Activated naive CD4-positive, alpha-beta T cell treated with anti-CD3 and anti-CD28 coated beads, Interleukin-2, amount 10 ng/mL, durations not matched to agents 7 days and 5 days (primary cell): ENCODE results near the gene CTCFL.
"Not testable (repeated sequence)": the region's sequence is repeated elsewhere in the genome, so short reads cannot be mapped to it uniquely, and the experiment has no call there.

Experiments used
- CTCF ChIA-PET: fragments of 350-600 bp; sonication (Branson Sonifier 250); formaldehyde crosslinking; loops from one replicate; lab custom pipeline; 2021; ENCODE audit warnings: antibody characterized with exemption; lab: Charles Lee
- DNase-seq: peaks from one replicate; pipeline ENCODE4 v3.0.0-alpha.2; 2020
- H3K27ac Mint-ChIP-seq: one replicate; pipeline ENCODE4 v1.8.0; 2021; ENCODE audit warnings: mild to moderate bottlenecking, moderate library complexity, mixed read lengths
- H3K27me3 Mint-ChIP-seq: one replicate; pipeline ENCODE4 v1.8.0; 2021; ENCODE audit warnings: mild to moderate bottlenecking, mixed read lengths
- H3K36me3 Mint-ChIP-seq: one replicate; pipeline ENCODE4 v1.8.0; 2021; ENCODE audit warnings: mixed read lengths
- H3K4me1 Mint-ChIP-seq: one replicate; pipeline ENCODE4 v1.8.0; 2021; ENCODE audit warnings: mixed read lengths
- H3K4me3 Mint-ChIP-seq: one replicate; pipeline ENCODE4 v1.8.0; 2021; ENCODE audit warnings: mild to moderate bottlenecking, moderate library complexity, mixed read lengths
- H3K9me3 Mint-ChIP-seq: one replicate; pipeline ENCODE4 v1.8.0; 2021; ENCODE audit warnings: mixed read lengths

CTCFL gene

DNA sequence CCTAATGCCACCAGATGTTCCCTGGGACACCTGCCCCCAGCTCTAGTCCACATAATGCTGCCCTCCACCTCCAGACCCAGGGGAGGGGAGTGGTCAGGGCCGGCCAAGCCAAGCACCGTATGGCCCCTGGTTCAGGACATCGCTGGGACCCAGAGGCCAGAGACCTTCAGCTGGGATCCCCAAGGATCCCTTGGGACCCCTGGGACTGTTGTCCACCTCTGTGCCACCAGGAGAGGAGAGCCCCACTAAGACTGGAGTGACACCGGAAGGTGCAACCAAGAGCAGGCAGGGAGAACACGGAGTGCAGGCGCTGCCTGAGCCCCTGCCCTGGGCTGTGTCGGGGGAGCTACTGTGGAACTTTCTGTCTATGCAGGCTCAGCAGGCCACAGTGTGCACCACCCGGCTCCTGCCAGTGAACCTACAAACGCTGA is 43.6 kb downstream of the CTCFL start:
- H3K4me1 Mint-ChIP-seq = peaks cover 31% of the 10 kb centered on the region
- no peak overlapping the region for H3K27ac Mint-ChIP-seq
- H3K27me3 Mint-ChIP-seq = peaks cover 41% of the 10 kb centered on the region
- no peak overlapping the region for H3K4me3 Mint-ChIP-seq
- H3K36me3 Mint-ChIP-seq = no peaks in the 10 kb centered on the region
- no peak for DNase-seq
- peaks cover 1% of the 10 kb centered on the region for H3K9me3 Mint-ChIP-seq
- CTCF ChIA-PET = interaction anchor here (0.8 to 0.9 kb wide), 2 partner anchors 18 to 55 kb away, joined by 3 read pairs; no protein-coding TSS in a partner anchor

DNA sequence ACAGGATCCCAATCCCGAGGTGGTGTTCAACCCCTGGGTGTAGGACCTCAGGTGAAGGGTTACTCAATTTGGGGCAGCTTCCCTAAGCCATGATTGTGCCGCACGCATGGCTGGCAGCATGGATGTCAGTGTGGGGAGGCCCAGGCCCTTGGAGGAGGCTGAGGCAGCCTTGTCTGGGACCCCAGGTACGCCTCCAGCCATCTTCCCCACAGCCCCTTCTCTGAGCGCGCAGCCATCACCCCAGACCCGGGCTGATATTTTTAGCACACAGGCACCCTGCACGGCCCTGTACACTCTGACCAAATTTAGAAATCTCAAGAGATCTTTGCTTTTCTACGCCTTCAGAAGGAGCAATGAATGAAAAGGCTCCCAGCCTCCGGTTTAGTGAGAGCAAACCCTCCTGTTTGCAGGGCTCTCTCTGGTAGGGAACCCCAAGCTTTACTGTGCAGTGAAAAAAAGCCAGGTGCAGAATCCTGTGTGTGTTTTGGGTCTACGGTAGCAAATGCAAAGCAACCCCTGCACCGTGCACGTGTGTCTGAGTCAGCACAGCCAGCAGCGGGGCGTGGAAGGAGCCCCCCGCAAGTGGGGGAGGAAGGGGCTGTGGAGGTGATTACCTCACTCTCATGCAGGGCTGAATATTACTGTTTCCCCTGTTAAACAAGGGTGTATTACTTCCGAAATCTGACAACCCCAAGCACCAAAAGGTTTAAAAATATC is 44.3 kb downstream of the CTCFL start:
- DNase-seq = peak; percentile 36
- H3K27ac Mint-ChIP-seq = peak overlapping the region; percentile 11

DNA sequence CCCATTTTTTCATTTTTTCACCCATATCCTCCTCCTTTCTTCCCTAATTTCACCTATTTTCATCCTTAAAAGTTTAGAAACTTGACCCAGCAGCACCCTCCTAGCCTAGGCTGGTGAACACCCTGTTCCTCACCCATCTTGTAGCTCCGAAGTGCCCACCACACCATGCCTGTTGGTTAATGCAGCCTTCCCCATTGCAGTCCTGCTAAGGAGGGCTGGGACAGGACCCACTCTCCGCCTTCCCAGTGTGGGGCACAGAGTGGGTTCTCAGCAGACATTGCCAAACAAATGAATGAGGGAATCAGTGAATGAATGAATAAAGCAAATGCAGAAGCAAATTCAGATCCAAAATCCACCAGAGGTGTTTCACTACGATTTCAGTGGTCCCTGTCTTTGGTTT is 45.7 kb downstream of the CTCFL start:
- H3K4me3 Mint-ChIP-seq = no peak overlapping the region
- H3K9me3 Mint-ChIP-seq = no peaks in the 10 kb centered on the region
- no peak for DNase-seq
- CTCF ChIA-PET = no interaction called here
- no peak overlapping the region for H3K27ac Mint-ChIP-seq
- peaks cover 48% of the 10 kb centered on the region for H3K4me1 Mint-ChIP-seq
- H3K27me3 Mint-ChIP-seq = peaks cover 55% of the 10 kb centered on the region
- H3K36me3 Mint-ChIP-seq = no peaks in the 10 kb centered on the region

More for the DNA sequence above, 44.3 kb downstream of the CTCFL start:
- CTCF ChIA-PET = interaction anchor here (0.8 to 0.9 kb wide), 2 partner anchors 18 to 55 kb away, joined by 3 read pairs; no protein-coding TSS in a partner anchor
- Mint-ChIP-seq H3K4me3 (no peak overlapping the region), H3K4me1 (peaks cover 38% of the 10 kb centered on the region), H3K36me3 (no peaks in the 10 kb centered on the region), H3K9me3 (no peaks in the 10 kb centered on the region), H3K27me3 (peaks cover 47% of the 10 kb centered on the region)

DNA sequence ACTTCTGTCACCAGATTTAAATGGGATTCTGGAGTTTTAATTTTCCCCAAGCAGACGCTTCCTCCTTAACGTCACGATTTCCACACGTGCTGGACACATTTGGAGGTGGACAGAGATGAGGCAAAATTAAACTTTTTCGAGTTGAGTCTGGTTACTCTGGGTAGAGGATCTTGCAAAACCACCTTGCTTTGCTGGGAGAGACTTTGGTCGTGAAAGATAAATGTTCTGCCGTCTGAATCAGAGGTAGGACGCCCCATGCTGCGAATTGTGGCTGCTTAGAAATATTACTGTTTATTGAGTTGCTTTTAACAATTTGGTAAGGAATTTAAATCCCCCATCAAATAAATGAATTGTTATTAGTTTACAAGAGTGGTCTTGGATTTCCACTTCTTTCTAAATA is 46.8 kb downstream of the CTCFL start:
- CTCF ChIA-PET = no interaction called here
- no peak overlapping the region for H3K27ac Mint-ChIP-seq

DNA sequence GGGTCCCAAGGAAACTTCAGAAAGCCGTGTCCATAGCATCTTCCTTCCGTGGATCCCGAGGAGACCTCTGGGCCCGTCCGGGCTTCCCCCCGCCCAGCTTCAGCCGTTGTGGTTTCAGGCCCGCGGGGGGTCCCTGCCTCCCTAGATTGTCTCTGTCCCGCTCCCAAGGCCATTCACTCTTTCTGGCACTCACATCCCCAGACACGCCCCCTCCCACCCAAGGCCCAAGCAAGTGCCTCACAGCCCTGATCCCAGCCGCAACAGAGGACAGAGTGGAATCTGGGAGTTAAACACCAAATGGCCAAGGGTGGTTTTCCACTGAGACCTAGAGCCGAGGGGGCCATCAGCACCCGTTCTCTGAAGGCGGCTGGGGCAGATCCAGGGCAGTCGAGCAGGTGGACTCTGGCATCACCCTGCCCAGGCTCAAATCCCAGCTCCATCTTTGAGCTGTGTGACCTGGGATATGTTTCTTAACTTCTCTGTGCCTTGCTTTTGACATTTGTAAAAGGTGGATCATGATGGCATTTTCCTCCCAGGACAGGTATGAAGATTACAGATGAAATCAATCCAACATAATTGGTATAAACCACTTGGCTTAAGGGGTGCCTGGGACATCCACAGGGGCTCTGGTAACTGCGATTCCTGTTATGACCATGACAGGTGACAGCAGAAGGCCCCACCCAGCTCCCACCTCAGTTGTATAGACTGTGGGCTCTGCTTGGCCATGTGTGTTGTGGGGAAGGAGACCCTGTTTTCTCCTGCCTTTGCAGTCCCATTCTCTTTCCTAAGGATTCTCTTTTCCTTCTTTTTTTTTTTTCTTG is 48.1 kb downstream of the CTCFL start:
- no peak for DNase-seq
- CTCF ChIA-PET = interaction anchor here (0.5 kb wide), 1 partner anchor 89 kb away, joined by 4 read pairs; no protein-coding TSS in a partner anchor
- H3K4me3 Mint-ChIP-seq = no peak overlapping the region
- peaks cover 70% of the 10 kb centered on the region for H3K27me3 Mint-ChIP-seq
- H3K4me1 Mint-ChIP-seq = peaks cover 54% of the 10 kb centered on the region
- H3K36me3 Mint-ChIP-seq = no peaks in the 10 kb centered on the region
- no peak overlapping the region for H3K27ac Mint-ChIP-seq
- H3K9me3 Mint-ChIP-seq = no peaks in the 10 kb centered on the region

More for the DNA sequence above, 46.8 kb downstream of the CTCFL start:
- Mint-ChIP-seq H3K9me3 (no peaks in the 10 kb centered on the region), H3K4me3 (no peak overlapping the region), H3K27me3 (peaks cover 63% of the 10 kb centered on the region), H3K36me3 (no peaks in the 10 kb centered on the region), H3K4me1 (peaks cover 59% of the 10 kb centered on the region)
- DNase-seq = no peak

DNA sequence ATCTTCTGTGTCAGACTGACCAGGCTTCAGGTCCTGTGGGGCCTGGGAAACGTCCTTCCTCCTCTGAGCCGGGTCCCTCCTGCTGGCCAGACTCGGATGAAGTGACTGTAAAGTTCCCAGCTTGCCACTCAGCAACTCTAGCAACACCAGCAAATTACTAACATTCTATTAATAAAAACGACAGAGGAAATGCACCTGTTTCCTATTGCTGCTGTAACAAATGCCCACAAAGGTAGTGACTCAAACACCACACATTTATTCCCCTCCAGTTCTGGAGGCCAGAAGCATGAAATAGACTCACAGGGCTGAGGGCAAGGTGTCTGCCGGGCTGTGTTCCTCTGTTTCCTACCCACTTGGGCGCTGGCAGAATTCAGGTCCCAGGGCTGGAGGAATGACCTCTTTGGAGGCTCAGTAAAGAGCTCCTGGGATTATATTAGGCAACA is 48.8 kb downstream of the CTCFL start:
- CTCF ChIA-PET = no interaction called here
- Mint-ChIP-seq H3K27ac (no peak overlapping the region), H3K4me3 (no peak overlapping the region), H3K36me3 (no peaks in the 10 kb centered on the region), H3K4me1 (peaks cover 47% of the 10 kb centered on the region), H3K27me3 (peaks cover 73% of the 10 kb centered on the region), H3K9me3 (no peaks in the 10 kb centered on the region)
- DNase-seq = no peak

DNA sequence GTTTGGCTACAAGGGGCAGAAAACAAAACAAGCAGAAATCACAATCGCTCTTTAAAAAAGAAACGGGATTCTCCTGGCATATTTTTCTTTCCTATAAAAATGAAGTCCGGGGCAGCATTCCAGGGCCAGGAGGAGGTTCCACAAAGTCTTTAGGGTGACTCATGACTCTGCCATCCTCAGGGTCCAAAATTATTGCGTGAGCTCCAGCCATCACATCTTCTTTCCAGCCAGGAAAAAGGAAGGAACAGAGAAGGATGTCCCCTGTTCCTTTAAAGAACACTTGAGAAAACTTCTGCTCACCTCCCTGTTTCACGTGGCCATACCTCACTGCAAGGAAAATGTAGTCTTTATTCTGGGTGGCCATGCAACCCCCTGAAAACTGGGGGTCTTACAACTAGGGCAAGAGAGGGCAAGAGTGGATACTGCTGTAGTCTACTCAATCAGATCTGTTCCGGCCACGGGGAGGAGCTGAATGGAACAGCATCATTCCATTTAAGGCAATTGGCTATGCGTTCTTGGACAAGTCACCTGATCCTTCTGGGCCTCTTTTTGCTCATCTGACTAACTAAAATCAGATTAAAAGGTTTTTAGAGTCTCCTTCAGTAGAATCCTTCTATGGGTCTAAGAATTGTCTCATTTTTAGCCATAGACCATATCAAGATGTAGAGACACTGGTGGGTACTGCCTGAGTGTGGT is 49.4 kb downstream of the CTCFL start:
- Mint-ChIP-seq H3K27ac (no peak overlapping the region), H3K9me3 (no peaks in the 10 kb centered on the region), H3K4me1 (peaks cover 41% of the 10 kb centered on the region), H3K36me3 (no peaks in the 10 kb centered on the region), H3K4me3 (no peak overlapping the region), H3K27me3 (peaks cover 75% of the 10 kb centered on the region)
- DNase-seq = no peak
- CTCF ChIA-PET = interaction anchor here (0.5 to 2.3 kb wide), 2 partner anchors 11 to 31 kb away, joined by 5 to 7 read pairs; no protein-coding TSS in a partner anchor

DNA sequence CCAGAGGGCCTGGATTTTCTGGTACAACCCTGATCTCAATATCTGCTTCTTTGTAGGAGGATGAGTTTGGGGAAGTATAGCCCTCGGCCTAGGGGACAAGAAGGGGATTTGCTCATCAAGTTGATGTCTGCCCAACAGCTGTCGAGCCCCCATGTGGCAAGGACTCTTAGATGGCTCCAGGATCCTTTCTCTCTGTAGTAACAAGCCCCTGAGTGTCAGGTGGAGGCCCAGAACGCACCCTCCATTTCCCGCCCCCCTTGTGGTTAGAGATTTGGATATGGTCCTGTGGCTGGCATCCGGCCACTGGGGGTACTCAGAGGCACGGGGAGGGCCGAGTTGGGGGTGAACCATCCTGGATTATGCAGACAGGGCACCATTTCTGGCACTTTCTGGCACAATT is 50.1 kb downstream of the CTCFL start:
- DNase-seq = no peak
- Mint-ChIP-seq H3K27ac (no peak overlapping the region), H3K4me1 (peaks cover 39% of the 10 kb centered on the region), H3K27me3 (peaks cover 80% of the 10 kb centered on the region), H3K9me3 (no peaks in the 10 kb centered on the region), H3K36me3 (no peaks in the 10 kb centered on the region), H3K4me3 (no peak overlapping the region)
- CTCF ChIA-PET = interaction anchor here (0.6 to 2.3 kb wide), 4 partner anchors 10 to 87 kb away, joined by 3 to 7 read pairs (median 3); no protein-coding TSS in a partner anchor

DNA sequence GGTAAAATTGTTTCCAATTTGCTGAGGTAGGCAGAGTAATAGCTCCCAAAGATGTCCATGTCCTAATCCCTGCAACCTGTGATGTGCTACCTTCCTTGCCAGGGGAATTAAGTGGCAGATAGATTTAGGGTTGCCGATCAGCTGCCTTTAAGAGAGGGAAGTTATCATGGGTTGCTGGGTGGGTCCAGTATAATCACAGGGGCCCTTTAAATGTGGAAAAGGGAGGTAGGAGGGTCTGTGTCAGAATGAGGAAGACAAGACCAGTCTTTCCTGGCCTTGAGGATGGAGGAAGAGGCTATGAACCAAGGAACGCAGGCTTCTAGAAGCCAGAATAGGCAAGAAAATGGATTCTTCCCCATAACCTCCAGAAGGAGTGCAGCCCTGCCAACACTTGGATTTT is 50.7 kb downstream of the CTCFL start:
- no peaks in the 10 kb centered on the region for H3K9me3 Mint-ChIP-seq

DNA sequence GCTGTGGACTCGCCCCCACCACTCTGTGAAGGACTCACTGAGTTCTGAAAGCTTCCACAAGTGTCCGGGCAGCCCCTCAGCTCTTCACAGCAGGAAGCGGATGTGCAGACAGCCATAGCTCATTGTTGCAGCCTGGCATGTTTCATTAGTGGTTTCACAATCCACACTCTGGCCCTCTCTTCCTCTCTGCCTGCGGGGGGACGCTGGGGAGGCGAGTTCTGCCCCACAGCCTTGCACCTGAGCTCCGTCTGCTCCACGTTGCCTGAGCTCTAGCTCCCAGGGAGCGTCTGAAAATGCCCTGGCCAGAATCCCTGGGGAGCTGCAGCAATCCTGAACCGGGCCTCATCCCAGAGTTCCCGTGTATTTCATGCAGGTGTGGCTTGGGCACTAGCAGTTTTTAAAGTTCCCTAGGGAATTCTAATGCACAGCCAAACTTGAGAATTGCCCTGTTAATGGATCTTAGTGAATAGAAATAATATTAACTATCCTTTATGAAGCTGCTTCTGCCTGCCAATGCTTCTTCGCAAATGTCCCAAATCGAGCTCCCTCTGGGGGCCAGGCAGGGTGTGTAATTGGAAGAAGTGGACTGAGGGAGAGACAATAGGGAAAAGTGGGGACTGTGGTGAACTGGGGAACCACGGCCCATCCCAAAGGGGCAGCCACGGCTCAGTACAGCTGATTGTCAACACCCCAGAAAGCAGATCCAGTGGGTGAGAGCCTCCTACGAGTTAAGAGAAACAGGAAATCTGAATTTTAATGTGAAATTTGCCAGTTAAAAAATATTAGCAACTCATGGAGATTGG is 51.5 kb downstream of the CTCFL start:
- peak overlapping the region; percentile 74 for H3K27ac Mint-ChIP-seq
- no peak overlapping the region for H3K4me3 Mint-ChIP-seq
- DNase-seq = peak; percentile 50

More for the DNA sequence above, 50.7 kb downstream of the CTCFL start:
- Mint-ChIP-seq H3K27ac (no peak overlapping the region), H3K4me3 (no peak overlapping the region), H3K36me3 (no peaks in the 10 kb centered on the region), H3K4me1 (peaks cover 39% of the 10 kb centered on the region), H3K27me3 (peaks cover 82% of the 10 kb centered on the region)
- CTCF ChIA-PET = interaction anchor here (1.0 to 2.3 kb wide), 5 partner anchors 9 to 91 kb away, joined by 3 to 7 read pairs (median 3); no protein-coding TSS in a partner anchor
- DNase-seq = no peak

DNA sequence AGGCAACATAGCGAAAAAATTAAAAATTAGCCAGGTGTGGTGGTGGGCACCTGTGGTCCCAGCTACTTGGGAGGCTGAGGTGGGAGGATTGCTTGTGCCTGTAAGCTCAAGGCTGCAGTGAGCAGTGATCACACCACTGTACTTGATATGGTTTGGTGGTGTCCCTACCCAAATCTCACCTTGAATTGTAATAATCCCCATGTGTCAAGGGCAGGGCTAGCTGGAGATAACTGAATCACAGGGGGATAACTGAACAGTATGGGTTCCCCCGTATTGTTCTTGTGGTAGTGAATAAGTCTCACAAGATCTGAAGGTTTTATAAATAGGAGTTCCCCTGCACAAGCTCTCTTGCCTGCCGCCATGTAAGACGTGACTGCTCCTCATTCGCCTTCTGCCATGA is 52.5 kb downstream of the CTCFL start:
- peaks cover 37% of the 10 kb centered on the region for H3K4me1 Mint-ChIP-seq
- not testable (repeated sequence) for H3K36me3 Mint-ChIP-seq, DNase-seq, H3K4me3 Mint-ChIP-seq, H3K27ac Mint-ChIP-seq, H3K9me3 Mint-ChIP-seq
- CTCF ChIA-PET = interaction anchor here (0.8 to 1.2 kb wide), 3 partner anchors 23 to 93 kb away, joined by 3 read pairs; no protein-coding TSS in a partner anchor
- H3K27me3 Mint-ChIP-seq = peaks cover 76% of the 10 kb centered on the region

More for the DNA sequence above, 51.5 kb downstream of the CTCFL start:
- CTCF ChIA-PET = interaction anchor here (0.9 to 2.3 kb wide), 6 partner anchors 9 to 90 kb away, joined by 3 to 7 read pairs (median 3); no protein-coding TSS in a partner anchor
- Mint-ChIP-seq H3K4me1 (peaks cover 39% of the 10 kb centered on the region), H3K27me3 (peaks cover 81% of the 10 kb centered on the region), H3K9me3 (no peaks in the 10 kb centered on the region), H3K36me3 (no peaks in the 10 kb centered on the region)

DNA sequence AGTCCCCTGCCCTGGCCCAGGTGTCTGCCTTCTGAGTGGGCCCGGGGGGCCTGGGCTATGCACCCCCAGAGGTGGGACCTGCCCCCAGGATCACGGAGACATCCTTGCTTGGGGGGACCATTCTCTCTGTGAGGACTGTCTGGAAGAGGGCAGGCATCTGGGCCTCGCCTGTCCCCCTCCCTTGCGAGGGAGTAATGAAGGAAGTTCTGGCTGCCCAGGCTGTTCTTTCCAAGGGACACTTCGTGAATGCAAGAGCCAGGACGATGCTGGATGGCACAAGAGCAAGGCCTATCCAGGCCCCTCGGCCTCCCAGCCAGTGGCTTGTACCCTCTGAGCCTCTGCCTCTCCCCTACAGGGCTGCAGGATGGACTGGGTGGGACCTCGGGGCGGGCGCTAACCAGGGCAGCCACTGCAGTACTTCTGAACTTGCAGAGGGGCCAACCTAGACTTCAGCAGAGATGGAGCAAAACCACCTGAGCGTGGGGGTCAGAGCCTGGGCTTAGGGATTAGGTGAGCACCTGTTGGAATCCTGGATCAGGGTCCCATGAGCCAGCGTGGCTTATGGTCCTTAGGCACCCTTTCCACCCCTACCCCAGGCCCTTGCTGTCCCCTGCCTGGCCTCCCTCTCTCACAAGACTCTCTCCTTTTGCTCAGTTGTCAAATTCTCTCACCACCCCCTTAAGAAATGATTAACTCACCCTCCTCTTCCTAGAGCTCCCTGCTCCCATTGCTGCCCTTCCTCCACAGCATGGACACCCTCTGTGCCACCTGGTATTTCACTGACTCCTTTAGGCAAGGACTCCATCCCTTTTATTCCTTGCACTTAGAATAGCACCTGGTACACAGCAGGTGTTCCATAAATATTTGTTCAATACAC is 53.2 kb downstream of the CTCFL start:
- no peak for DNase-seq
- no peak overlapping the region for H3K4me3 Mint-ChIP-seq
- peaks cover 31% of the 10 kb centered on the region for H3K4me1 Mint-ChIP-seq
- no peaks in the 10 kb centered on the region for H3K36me3 Mint-ChIP-seq
- H3K27me3 Mint-ChIP-seq = peaks cover 76% of the 10 kb centered on the region
- CTCF ChIA-PET = interaction anchor here (0.8 kb wide), 1 partner anchor 93 kb away, joined by 3 read pairs; no protein-coding TSS in a partner anchor
- no peak overlapping the region for H3K27ac Mint-ChIP-seq
- H3K9me3 Mint-ChIP-seq = no peaks in the 10 kb centered on the region
